Fibroblast of villous mesenchyme (primary cell): ENCODE measurements around the gene VEPH1. TPM values are rescaled to one million over a fixed set of nuclear protein-coding genes. Genes with fewer than 3 reads are reported as not detected.

Source experiments
- DNase-seq: peaks from one replicate; pipeline ENCODE4 v3.0.0-alpha.2; 2010; ENCODE audit warnings: low read depth
- H3K4me3 ChIP-seq: 2 replicates; pipeline ENCODE4 v1.5.1; 2011; ENCODE audit warnings: low read depth, mild to moderate bottlenecking, low read length
- total RNA-seq: library from RNA; depleted of rRNA; stranded (reverse); fragments of >200 nt; gene quantifications from 2 replicates; pipeline ENCODE4 v1.2.3, GENCODE V29; 2012
- TF ChIP-seq, protein P1 (sequence below): IDR thresholded peaks from 2 replicates; pipeline ENCODE4 v1.5.1; 2012; ENCODE audit warnings: low read depth, mild to moderate bottlenecking, low read length; ENCODE audit not compliant: insufficient read depth

The VEPH1 gene
- total RNA-seq, 1 donor: 8.6 TPM

DNA sequence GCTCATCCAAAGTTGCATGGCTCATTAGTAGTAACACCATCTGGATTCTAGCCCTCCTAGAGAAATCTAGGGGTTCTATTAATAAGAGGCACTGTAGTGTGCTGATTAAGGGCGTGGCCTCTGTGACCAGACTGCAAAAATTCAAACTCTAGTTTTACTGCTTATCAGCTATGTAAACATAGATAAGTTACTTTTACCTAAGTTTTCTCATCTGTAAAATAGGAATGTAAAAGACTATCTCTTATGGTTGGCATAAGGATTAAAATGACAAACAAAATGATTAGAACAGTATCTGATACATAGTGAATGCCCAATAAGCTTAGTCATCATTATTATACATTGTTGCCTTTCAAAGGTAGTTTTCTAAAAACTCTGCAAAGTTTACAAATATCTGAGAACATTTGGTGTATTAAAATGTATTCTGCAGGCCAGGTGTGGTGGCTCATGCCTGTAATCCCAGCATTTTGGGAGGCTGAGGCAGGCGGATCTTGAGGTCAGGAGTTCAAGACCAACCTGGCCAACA lies 62.1 kb downstream of the VEPH1 start:
- DNase-seq: no peak
- no peak overlapping the region for H3K4me3 ChIP-seq
- TF ChIP-seq, protein P1, sequence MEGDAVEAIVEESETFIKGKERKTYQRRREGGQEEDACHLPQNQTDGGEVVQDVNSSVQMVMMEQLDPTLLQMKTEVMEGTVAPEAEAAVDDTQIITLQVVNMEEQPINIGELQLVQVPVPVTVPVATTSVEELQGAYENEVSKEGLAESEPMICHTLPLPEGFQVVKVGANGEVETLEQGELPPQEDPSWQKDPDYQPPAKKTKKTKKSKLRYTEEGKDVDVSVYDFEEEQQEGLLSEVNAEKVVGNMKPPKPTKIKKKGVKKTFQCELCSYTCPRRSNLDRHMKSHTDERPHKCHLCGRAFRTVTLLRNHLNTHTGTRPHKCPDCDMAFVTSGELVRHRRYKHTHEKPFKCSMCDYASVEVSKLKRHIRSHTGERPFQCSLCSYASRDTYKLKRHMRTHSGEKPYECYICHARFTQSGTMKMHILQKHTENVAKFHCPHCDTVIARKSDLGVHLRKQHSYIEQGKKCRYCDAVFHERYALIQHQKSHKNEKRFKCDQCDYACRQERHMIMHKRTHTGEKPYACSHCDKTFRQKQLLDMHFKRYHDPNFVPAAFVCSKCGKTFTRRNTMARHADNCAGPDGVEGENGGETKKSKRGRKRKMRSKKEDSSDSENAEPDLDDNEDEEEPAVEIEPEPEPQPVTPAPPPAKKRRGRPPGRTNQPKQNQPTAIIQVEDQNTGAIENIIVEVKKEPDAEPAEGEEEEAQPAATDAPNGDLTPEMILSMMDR: no peak

DNA sequence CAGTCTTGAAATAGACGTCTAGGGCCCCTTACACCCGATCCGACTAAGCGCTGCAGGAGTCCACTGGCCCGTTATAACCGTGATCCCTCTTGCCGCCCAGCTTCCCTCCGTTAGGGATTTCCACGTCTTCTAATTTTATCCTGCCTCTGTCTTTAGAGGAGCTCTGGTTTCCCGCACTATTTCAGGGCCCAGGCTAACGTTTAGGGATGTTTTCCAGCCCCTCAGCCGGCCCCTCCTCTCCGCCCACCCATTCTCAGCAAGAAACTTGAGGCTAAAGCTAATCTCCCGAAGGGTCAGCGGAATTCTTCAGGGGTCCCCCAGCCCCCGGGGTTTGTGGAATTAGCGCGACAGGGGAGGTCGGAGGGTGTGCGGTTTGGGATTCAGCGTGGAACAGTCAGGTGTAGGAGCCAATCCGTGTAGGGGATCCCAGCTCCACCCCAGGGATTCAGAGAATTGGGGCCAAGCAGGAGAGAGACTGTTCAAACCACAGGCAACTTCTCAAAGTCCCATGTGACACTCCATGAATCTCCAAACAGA lies 65.0 kb downstream of the VEPH1 start:
- peak; percentile 47 for DNase-seq

DNA sequence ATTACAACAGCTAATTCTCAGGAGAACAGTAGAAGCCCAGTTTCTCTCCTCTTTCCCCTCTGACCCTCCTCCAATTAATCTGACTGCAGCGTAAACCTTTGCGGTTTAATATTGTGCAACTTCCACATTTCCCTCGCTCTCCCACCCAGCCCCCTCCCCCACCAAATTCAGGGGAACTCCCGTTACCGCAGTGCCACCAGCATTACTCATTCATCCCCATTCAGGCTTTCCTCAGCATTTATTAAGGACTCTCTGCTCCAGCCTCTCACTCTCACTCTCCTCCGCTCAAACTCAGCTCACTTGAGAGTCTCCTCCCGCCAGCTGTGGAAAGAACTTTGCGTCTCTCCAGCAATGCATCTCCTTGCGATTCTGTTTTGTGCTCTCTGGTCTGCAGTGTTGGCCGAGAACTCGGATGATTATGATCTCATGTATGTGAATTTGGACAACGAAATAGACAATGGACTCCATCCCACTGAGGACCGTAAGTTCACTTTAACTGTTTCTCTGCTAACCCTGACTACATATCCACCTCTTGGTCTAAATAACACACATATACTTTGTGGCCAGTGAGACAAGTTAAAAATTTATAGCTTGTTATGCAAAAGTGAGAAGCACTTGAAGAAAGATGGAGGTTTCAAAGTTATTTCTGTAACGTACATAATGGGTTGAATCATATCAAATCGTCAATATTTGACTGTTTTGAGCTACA lies 66.5 kb downstream of the VEPH1 start, which contains the start of gene PTX3:
Gene PTX3, plus strand, starts transcription at position 268 of the 709 bp plus-strand sequence. Its CDS starts 84 bp downstream, at position 352.
- TF ChIP-seq, protein P1: no peak
- peak within 1 kb of the TSS; percentile 62 for H3K4me3 ChIP-seq
- DNase-seq: peak; percentile 91

More for the DNA sequence above, 65.0 kb downstream of the VEPH1 start:
- peak overlapping the region; percentile 62 for H3K4me3 ChIP-seq
- TF ChIP-seq, protein P1: no peak

GRCh38 chr3:157429708-157430107 lies 73.5 kb downstream of the VEPH1 start:
- DNase-seq: no peak
- TF ChIP-seq, protein P1: no peak
- H3K4me3 ChIP-seq: no peak overlapping the region

- TF ChIP-seq, protein P1: no peak
- H3K4me3 ChIP-seq: no peak overlapping the region
Measured at GRCh38 chr3:157428853-157429252, 74.4 kb downstream of the VEPH1 start.

GRCh38 chr3:157427901-157428300 lies 75.3 kb downstream of the VEPH1 start:
- DNase-seq: no peak
- TF ChIP-seq, protein P1: no peak
- H3K4me3 ChIP-seq: no peak overlapping the region

More at GRCh38 chr3:157428853-157429252, 74.4 kb downstream of the VEPH1 start:
- no peak for DNase-seq
